ENCODE data around the gene TNN. TPM values are rescaled to one million over a fixed set of nuclear protein-coding genes. Genes with fewer than 3 reads are reported as not detected.

TNN gene
- total RNA-seq, 2 donors from 2014 or later = 0.63 to 0.79 TPM

DNA sequence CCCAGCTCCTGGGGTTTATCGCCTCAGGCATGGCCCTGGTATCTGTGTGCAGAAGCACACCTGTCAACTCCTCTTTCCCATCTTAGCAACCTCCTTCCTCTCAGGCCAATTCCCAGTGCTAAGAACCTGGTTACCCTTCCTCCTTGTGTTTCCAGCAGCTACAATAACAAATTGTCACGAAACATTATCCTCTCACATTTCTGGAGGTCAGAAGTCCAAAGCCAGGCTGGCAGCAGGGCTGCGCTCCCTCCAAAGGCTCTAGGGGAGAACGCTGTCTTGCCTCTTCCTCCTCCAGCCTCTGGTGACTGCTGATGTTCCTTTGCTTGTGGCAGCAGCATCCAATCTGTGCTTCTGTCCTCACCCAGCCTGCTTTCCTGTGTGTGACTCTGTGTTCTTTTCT lies 33.7 kb upstream of the TNN start:
- TF ChIP-seq CTCF (IDR thresholded peaks at IDR 0.05) = no peak
- Histone ChIP-seq H3K36me3 (no peaks in the 10 kb centered on the region), H3K27me3 (no peaks in the 10 kb centered on the region), H3K4me3 (no peak overlapping the region), H3K27ac (no peak overlapping the region), H3K9me3 (no peaks in the 10 kb centered on the region), H3K4me1 (no peaks in the 10 kb centered on the region)
- DNase-seq (ENCODE audit: low spot score) = no peak

- no peak overlapping the region for H3K4me3 ChIP-seq
- H3K4me1 ChIP-seq = no peaks in the 10 kb centered on the region
- H3K36me3 ChIP-seq = no peaks in the 10 kb centered on the region
- TF ChIP-seq CTCF (IDR thresholded peaks at IDR 0.05) = no peak
- no peaks in the 10 kb centered on the region for H3K27me3 ChIP-seq
- no peak overlapping the region for H3K27ac ChIP-seq
- no peak for DNase-seq (ENCODE audit: low spot score)
- no peaks in the 10 kb centered on the region for H3K9me3 ChIP-seq
Observed at GRCh38 chr1:175034775-175035174, 32.9 kb upstream of the TNN start.

GRCh38 chr1:175035865-175036264 lies 31.8 kb upstream of the TNN start:
- no peak for DNase-seq (ENCODE audit: low spot score)
- no peaks in the 10 kb centered on the region for H3K9me3 ChIP-seq
- TF ChIP-seq CTCF (IDR thresholded peaks at IDR 0.05) = no peak
- H3K27ac ChIP-seq = no peak overlapping the region
- no peaks in the 10 kb centered on the region for H3K27me3 ChIP-seq
- H3K4me3 ChIP-seq = no peak overlapping the region
- no peaks in the 10 kb centered on the region for H3K4me1 ChIP-seq
- H3K36me3 ChIP-seq = no peaks in the 10 kb centered on the region

DNA sequence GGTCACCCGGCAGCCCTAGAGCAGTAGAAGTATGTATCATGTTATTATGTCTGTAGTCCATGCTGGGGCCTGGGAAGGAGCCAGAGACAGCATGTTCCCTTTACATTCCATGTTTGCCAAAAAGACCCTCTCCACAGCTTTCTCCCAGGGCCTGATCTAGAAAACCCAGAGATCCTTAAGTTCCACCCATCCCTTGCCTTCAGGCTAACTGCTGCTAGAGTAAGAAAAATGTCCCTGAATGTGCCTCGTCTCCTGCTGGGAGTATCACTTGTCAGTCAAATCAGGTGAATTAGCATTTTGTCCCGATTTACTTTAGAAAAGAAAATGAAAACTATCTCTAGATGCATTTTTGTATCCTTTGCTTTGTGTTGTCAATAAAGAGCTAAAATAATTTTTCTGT lies 31.2 kb upstream of the TNN start:
- Histone ChIP-seq H3K27ac (no peak overlapping the region), H3K9me3 (no peaks in the 10 kb centered on the region), H3K36me3 (no peaks in the 10 kb centered on the region), H3K4me3 (no peak overlapping the region), H3K4me1 (no peaks in the 10 kb centered on the region), H3K27me3 (no peaks in the 10 kb centered on the region)
- TF ChIP-seq CTCF (IDR thresholded peaks at IDR 0.05) = no peak
- DNase-seq (ENCODE audit: low spot score) = no peak

- no peak overlapping the region for H3K27ac ChIP-seq
- TF ChIP-seq CTCF (IDR thresholded peaks at IDR 0.05) = no peak
- no peaks in the 10 kb centered on the region for H3K4me1 ChIP-seq
- no peak overlapping the region for H3K4me3 ChIP-seq
- no peaks in the 10 kb centered on the region for H3K9me3 ChIP-seq
- H3K36me3 ChIP-seq = no peaks in the 10 kb centered on the region
- no peak for DNase-seq (ENCODE audit: low spot score)
- H3K27me3 ChIP-seq = no peaks in the 10 kb centered on the region
Observed at GRCh38 chr1:175037416-175037815, 30.2 kb upstream of the TNN start.

GRCh38 chr1:175040324-175040879 lies 27.2 kb upstream of the TNN start:
- no peak overlapping the region for H3K4me3 ChIP-seq
- no peak for TF ChIP-seq CTCF (IDR thresholded peaks at IDR 0.05)
- H3K9me3 ChIP-seq = no peaks in the 10 kb centered on the region
- no peaks in the 10 kb centered on the region for H3K4me1 ChIP-seq
- H3K27ac ChIP-seq = no peak overlapping the region
- no peaks in the 10 kb centered on the region for H3K27me3 ChIP-seq
- no peak for DNase-seq (ENCODE audit: low spot score)
- H3K36me3 ChIP-seq = no peaks in the 10 kb centered on the region
